T47D (cell line): ENCODE results near the gene CCT5.
"Not testable (repeated sequence)": the region's sequence is repeated elsewhere in the genome, so short reads cannot be mapped to it uniquely, and the experiment has no call there.

Source experiments
- DNase-seq, 2 experiments: peaks; one replicate each; pipeline versions ENCODE4 v3.0.0 to v3.0.0-alpha.2; 2011 to 2012; ENCODE audit warnings: low read depth in 1 of 2, low spot score in 1 of 2
- JUND ChIP-seq: IDR thresholded peaks from 2 replicates; pipeline ENCODE4 v1.6.1; 2012; ENCODE audit warnings: low read depth
- in situ Hi-C: cut with HindIII; loops from 2 replicates; pipeline ENCODE4 v1.10.0; 2016; ENCODE audit warnings: low sequenced_read_pairs, low pct_unique_long_range_greater_than_20kb

CCT5 gene

DNA sequence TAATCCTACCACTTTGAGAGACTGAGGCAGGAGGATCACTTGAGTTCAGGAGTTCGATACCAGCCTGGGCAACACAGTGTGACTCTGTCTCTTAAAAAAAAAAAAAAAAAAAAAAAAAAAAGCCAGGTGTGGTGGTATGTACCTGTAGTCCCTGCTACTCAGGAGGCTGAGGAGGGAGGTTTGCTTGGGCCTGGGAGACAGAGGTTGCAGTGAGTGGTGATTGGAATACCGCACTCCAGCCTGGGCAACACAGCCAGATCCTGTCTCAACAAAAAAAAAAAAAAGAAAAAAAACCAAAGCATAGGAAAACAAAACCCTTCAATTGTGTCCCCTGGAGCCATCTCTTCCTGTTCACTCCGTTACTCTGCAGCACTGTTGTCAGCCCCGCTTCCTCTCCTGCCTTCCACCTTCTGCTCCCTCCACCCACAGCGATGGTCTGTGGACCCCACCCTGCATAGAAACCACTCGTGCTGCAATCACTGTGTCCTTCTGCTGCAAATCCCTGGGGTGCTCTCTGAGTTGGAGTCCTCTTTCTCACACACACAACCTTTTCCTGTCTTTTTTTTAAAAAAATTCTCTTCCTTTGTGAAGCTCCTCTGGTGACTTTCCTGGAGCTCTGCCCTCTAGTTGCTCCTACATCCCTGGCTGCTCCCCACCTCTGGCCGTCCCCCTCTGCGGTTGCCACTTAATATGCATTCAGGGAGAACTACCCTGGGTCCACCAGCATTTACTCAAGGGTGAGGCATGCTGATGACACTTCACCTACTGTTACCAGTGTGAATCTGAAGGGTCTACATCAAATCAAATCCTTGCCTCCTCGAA is 22.2 kb downstream of the CCT5 start:
- TF ChIP-seq JUND = no peak
- in situ Hi-C loops = no loop called here
- no peak for DNase-seq

DNA sequence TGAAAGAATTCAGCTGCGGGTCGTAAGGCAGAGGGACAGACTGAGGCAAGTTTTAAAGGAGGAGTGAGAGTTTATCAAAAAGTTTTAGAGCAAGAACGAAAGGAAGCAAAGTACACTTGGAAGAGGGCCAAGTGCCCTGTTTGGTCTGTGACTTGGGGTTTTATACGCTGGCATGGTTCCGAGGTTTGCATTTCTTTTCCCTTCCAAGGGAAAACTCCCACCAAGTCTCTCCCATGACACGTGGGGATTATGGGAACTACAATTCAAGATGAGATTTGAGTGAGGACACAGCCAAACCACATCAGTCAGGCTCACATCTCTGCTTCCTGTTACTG is 22.8 kb downstream of the CCT5 start:
- in situ Hi-C loops, DNase-seq: not testable (repeated sequence)

DNA sequence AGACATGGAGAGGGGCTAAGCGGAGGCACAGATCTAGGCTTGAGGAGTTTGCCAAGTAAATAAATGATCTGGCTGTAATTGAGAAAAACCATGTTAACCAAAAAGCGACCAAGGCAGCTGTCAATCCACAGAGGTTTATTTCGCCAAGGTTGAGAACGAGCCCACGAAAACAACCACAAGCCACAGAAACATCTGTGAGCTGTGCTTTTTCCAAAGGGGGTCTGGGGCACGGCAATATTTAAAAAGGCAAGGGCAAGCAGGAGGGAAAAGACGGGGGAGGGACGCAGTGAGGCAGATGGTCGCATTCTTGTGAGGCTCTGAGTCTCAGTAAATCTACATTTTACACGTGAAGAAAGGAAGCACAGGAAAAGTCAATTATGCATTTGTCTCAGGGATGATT is 25.4 kb downstream of the CCT5 start:
- in situ Hi-C loops = no loop called here
- TF ChIP-seq JUND = no peak
- no peak for DNase-seq

DNA sequence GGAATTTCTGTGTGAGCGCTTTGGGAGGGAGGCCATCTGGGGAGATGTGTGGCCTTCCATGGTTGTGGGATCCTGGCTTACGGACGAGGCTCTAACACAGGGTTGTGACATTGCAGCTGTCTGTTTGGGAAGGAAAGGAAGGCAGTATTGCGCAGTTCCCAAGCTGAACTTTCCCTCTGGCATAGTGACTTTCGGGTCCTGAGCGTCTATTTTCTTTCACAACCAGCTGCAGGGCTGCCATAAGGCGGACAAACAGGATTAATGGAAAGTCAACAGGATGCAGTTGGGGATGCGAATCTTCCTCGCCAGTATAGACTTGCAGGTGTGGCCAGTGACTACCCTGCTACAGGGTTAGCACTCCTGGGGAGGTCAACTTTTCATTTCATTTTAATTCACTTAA is 25.9 kb downstream of the CCT5 start:
- in situ Hi-C loops = no loop called here
- no peak for TF ChIP-seq JUND
- DNase-seq = no peak

DNA sequence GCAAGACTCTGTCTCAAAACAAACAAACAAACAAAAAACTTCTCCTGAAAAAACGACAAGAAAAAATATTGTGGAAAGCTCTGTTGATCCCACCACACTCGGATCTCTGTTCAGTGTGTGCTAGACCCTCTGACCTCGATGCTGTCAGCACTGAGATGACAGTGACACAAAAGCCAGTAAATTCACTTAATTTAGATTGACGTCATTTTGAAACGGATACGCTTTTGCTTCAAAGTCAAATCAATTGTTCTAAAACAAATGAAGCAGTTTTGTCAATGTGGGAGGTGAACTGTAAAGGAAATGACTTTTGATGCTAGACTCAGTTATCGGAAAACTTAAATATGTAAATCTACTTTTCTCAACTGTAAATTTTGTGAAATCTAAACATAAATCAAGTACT is 26.6 kb downstream of the CCT5 start:
- in situ Hi-C loops = no loop called here
- no peak for DNase-seq
- no peak for TF ChIP-seq JUND

DNA sequence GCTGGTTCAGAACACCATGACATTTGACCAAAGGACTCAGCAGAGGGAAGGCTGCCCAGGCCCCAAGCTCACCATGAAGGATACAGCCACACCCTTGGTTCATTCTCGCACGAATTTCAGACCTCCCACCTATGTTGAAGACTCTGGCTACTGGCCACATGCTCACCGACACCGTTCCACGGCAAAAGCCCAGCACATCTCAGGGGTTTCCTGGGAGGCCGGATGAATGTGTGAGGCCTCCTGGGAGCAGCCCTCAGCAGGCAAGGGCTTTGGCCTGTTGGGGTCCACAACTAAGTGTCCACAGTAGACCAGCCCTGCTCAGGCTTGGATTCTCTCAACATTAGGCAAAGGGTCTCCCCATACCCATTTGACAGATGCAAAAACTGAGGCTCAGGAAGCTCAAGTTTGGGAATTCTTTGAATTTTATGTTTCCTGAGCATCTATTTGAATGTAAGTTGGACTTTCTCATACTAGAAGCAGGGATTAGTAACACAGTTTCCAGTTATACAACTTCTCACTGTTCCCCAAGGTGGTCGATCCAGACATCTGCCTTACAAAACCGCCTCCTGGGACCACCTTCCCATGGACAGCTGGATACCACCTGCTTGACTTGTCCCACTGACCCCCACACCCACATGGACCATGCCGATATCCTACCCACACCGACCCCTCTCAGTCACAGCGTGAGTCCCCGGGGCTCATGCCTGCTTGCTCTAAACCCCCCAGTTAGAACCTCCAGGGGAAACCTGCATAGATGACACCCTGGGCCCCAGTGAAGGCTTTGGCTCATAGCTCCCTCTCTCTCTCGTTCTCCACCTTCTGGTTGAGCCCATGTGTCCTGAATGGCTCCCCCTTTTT is 27.9 kb downstream of the CCT5 start:
- no peak for TF ChIP-seq JUND
- in situ Hi-C loops = no loop called here
- no peak for DNase-seq

DNA sequence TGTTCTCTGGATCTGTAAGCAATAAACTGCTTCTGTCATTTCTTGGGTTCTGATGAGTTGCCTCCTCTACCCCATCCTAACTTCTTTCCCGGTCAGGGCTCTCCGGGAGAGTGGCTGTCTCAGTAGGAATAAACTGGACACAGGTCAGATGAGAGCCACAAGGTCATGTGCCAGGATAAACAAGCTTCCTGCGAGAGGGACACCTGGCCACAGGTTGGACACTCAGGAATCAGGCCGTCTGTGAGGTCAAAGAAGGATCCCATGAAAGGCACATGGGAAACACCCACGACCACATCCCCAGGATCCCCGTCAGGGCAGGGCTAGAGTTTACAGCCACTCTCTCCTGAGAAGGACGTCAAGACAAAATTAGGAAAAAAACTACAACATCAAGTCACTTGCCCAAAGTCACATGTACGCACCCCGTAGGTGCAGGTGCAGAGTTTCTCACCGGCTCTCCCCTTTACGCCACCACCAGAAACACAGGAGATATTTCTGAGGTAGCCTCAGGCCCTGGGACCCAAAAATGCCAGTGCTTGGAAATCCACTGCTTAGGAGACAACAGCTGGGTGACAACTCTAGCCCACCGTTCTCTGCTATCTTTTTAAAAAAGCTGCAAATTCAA is 28.7 kb downstream of the CCT5 start:
- no peak for DNase-seq
- in situ Hi-C loops = no loop called here
- no peak for TF ChIP-seq JUND

DNA sequence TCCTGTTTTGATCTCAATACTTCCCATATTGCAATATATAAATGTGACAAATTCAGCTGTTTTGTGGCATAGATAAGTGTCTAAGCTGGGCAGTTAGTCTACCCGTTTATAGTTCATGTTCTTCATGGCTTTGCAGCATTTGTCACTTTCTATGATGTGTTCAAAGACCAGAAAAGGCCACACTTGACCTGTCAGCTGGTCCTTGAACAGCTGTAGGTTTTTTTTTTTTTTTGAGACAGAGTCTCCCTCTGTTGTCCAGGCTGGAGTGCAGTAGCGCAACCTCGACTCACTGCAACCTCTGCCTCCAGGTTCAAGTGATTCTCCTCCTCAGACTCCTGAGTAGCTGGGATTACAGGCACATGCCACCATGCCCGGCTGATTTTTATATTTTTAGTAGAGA is 29.2 kb downstream of the CCT5 start:
- no peak for TF ChIP-seq JUND
- DNase-seq = no peak
- in situ Hi-C loops = no loop called here

DNA sequence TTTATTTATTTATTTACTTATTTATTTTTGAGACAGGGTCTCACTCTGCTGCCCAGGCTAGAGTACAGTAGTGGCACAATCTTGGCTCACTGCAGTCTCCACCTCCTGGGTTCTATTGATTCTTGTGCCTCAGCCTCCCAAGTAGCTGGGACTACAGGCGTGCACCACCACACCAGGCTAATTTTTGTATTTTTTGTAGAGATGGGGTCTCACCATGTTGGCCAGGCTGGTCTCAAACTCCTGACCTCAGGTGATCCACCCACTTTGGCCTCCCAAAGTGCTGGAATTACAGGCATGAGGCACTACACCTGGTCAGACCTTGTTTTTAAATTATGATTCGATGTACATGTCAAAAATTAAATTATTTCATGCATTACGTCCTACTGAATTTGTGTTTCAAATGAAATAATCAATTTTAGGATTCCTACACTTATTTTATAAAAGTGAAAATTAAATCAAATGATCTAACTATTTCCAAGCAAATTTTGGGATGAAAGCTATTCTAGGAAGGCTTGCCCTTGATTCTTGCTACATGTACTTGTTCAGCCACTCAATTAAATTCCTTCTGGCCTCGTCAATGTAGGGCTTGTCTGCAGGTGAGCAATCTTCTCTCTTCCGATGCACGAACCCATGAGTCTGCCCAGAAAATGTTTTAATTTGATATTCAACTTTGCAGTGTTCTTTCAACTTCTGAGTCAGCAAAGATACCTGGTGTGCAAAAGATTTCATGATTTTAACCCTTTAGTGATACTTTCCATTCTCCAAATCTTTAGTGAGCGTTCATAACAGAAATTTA is 30.0 kb downstream of the CCT5 start:
- in situ Hi-C loops = no loop called here
- no peak for TF ChIP-seq JUND
- DNase-seq = no peak

DNA sequence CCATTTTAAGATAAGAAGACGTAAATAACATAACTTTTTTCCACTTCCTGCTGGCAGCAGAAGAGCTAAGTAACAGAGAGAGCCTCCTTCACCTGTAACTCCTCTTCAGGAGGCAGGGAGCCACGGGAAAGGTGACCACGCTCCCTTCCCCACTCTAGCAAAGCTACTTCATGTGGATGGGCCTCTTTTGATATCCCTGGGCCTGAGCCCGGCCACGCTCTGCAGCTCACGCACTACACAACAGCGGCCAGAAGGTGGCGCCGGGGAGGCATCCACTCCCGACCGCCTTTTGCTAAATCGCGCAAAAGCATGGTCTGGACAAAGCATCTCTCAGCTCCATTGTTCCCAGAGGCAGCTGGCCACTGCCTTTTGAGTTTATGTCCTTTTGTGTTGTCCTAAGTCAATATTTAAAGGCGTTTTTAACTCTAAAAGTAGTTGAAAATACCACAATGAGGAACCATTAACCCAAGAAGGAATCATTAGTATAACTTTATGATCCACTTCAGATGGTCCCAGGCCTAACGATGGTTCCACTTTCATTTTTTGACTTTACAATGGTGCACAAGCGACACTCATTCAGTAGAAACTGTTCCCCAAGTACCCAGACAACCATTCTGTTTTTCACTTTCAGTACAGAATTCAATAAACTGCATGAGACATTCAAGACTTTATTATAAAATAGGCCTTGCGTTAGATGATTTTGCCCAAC is 34.0 kb downstream of the CCT5 start:
- no peak for TF ChIP-seq JUND
- in situ Hi-C loops = no loop called here
- peak; percentile 72 to 83 for DNase-seq

DNA sequence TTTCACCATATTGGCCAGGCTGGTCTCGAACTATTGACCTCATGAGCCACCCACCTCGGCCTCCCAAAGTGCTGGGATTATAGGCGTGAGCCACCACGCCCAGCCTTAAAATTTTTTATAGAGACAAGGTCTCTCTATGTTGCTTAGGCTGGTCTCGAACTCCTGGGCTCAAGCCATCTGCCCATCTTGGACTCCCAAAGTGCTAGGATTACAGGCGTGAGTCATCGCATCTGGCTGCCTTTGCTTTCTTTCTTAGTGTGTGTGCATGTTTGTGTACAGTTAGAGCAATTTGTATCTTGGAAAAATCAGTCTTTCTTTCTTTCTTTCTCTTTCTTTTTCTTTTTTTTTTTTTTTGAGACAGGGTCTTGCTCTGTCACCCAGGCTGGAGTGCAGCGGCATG is 35.3 kb downstream of the CCT5 start:
- in situ Hi-C loops = not testable (repeated sequence)

DNA sequence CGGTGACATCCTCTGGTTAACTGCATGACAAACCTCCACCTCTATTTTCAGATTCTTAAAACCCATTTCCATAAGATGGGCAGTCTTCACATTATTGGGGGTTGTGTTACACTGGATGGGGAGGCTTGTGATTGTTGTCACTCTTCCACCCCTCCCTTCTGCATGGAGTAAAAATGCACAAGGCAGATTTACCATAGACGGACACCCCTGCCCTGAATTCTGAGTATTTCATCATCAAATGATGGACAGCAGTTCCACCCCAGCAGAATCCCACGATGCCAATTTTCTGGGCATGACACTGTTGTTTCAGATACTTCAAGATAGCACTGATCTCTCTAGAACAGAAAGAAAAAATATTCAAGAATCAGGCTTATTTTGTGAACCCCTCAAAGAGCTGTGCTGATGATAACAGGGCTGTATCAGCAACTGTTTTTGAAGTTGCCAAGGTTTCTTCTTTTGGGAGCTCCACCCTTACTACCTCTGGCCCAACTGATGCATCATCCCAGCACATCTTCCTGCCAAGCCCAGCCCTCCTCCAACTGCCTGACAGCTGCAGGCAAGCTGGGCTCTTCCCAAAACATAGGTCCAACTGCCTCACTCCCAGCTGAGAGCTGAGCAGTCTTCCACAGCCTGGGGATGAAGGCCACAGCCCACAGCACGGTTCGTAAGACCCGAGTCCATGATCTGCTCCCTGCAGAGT is 36.2 kb downstream of the CCT5 start:
- DNase-seq = no peak
- in situ Hi-C loops = no loop called here
- TF ChIP-seq JUND = no peak

More for the DNA sequence above, 35.3 kb downstream of the CCT5 start:
- not testable (repeated sequence) for DNase-seq
